ENCODE results near the gene POMGNT1. TPM values are rescaled to one million over a fixed set of nuclear protein-coding genes. Genes with fewer than 3 reads are reported as not detected.

POMGNT1 gene
- total RNA-seq, 4 donors from 2014 or later: 5.6 to 67.2 (median 31.8) TPM

DNA sequence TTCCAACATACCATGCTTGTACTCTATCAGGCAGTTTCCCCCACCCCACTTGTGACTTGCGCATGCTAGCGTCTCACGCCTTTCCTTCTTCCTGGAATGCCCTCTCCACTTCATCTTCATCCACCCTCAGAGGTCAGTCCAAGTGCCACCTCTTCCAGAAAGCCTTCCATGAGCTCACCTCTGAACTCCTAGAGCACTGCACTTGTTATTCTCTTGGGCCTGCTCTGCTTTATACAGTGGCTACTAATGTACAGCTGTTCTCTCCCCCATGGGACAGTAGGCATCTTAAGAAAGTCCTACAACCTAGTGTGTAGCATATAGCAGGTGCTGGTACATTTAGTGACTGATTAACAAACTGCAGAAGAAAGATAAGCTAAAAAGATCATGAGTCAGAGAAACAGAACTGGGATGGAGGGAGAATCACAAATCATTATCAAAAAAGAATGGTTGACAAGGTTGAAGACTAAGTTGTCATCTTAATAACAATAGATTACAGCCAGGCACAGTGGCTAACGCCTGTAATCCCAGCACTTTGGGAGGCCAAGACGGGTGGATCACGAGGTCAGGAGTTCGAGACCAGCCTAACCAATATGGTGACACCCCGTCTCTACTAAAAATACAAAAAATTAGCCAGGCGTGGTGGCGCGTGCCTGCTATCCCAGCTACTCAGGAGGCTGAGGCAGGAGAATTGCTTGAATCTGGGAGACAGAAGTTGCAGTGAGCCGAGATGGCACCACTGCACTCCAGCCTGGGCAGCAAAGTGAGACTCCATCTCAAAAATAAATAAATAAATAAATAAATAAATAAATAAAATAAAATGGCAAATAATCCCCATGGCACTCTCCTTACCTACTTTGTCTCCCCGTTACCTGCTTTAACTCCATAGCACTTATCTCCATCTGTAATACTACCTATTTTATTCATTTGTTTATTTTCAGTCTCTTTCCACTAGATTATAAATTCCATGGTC is 39.6 kb downstream of the POMGNT1 start:
- no peak for TF ChIP-seq POLR2A (IDR thresholded peaks at IDR 0.05)
- TF ChIP-seq, protein P1, sequence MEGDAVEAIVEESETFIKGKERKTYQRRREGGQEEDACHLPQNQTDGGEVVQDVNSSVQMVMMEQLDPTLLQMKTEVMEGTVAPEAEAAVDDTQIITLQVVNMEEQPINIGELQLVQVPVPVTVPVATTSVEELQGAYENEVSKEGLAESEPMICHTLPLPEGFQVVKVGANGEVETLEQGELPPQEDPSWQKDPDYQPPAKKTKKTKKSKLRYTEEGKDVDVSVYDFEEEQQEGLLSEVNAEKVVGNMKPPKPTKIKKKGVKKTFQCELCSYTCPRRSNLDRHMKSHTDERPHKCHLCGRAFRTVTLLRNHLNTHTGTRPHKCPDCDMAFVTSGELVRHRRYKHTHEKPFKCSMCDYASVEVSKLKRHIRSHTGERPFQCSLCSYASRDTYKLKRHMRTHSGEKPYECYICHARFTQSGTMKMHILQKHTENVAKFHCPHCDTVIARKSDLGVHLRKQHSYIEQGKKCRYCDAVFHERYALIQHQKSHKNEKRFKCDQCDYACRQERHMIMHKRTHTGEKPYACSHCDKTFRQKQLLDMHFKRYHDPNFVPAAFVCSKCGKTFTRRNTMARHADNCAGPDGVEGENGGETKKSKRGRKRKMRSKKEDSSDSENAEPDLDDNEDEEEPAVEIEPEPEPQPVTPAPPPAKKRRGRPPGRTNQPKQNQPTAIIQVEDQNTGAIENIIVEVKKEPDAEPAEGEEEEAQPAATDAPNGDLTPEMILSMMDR (IDR thresholded peaks at IDR 0.05): no peak
- Histone ChIP-seq H3K27me3 (no peaks in the 10 kb centered on the region), H3K36me3 (no peaks in the 10 kb centered on the region), H3K4me3 (no peak overlapping the region), H3K27ac (no peak overlapping the region), H3K9me3 (no peaks in the 10 kb centered on the region), H3K4me1 (no peaks in the 10 kb centered on the region)
- intact Hi-C loops (cut with DNase I; ENCODE audit: low total_unique reads): no loop called here
- DNase-seq: no peak

DNA sequence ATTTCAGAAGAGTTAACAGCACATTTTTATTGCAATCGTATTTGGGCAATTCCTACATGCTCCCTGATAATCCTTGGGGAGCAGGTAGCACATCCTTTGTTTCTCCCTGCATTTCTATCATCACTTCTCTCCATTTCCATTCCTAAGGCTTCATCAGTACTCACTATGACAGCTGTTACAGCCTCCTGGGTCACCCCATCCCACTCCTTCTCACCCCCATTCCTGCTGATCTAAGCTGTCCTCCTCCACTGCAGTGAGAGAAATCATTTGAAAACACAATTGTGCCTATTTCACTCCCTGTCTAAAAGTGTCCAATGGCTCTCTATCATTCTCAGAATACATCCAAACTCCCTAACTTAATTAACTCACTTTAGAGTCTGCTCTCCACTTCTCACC is 40.3 kb downstream of the POMGNT1 start:
- TF ChIP-seq, protein P1 (IDR thresholded peaks at IDR 0.05): no peak
- no peak for TF ChIP-seq POLR2A (IDR thresholded peaks at IDR 0.05)
- Histone ChIP-seq H3K9me3 (no peaks in the 10 kb centered on the region), H3K27me3 (no peaks in the 10 kb centered on the region), H3K4me3 (no peak overlapping the region), H3K36me3 (no peaks in the 10 kb centered on the region), H3K4me1 (no peaks in the 10 kb centered on the region), H3K27ac (no peak overlapping the region)
- no peak for DNase-seq
- intact Hi-C loops (cut with DNase I; ENCODE audit: low total_unique reads): no loop called here

DNA sequence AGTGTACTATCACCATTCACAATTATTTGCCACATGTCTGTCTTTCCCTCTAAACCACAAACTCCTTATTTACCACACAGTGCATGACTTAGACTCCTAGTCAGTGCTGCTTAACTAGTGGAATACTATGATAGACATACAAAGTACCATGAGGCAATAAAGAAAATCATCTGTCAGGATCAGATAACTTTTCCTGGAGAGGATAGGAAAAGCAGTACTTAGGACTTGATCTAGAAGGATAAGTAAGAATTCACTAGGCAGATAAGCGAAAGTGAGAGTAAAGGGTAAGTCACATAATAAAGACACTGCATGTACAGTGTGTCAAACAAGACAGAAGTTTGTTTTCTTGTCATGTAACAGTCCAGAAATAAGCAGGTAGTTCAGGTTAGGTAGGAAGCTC is 44.5 kb downstream of the POMGNT1 start:
- no peak for DNase-seq
- no peak for TF ChIP-seq POLR2A (IDR thresholded peaks at IDR 0.05)
- TF ChIP-seq, protein P1 (IDR thresholded peaks at IDR 0.05): no peak
- H3K36me3 ChIP-seq: no peaks in the 10 kb centered on the region
- H3K4me1 ChIP-seq: no peaks in the 10 kb centered on the region
- H3K4me3 ChIP-seq: no peak overlapping the region
- no peaks in the 10 kb centered on the region for H3K9me3 ChIP-seq
- H3K27me3 ChIP-seq: no peaks in the 10 kb centered on the region
- H3K27ac ChIP-seq: no peak overlapping the region
- intact Hi-C loops (cut with DNase I; ENCODE audit: low total_unique reads): no loop called here

DNA sequence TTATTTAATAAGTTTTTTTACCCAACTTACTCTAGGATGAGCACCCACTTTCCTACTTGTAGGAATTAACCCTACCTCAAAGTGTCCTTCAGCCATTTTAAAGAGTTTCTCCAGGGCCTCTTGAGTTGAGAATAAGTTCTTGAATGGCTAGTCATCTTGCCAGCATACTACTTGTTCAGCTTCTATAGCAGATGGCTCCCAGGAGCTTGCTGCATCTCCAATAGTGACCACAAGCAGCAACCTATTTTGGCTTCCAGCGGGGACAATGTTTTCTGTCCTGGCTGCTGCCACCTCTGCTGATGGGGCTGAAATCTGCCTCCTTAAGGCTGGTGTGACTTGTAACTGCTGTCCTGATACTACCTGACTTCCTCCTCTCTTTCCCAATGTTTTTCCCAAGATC is 45.0 kb downstream of the POMGNT1 start:
- no peaks in the 10 kb centered on the region for H3K9me3 ChIP-seq
- no peak for DNase-seq
- TF ChIP-seq, protein P1 (IDR thresholded peaks at IDR 0.05): no peak
- TF ChIP-seq POLR2A (IDR thresholded peaks at IDR 0.05): no peak
- H3K4me1 ChIP-seq: no peaks in the 10 kb centered on the region
- H3K27me3 ChIP-seq: no peaks in the 10 kb centered on the region
- intact Hi-C loops (cut with DNase I; ENCODE audit: low total_unique reads): no loop called here
- H3K27ac ChIP-seq: no peak overlapping the region
- no peak overlapping the region for H3K4me3 ChIP-seq
- no peaks in the 10 kb centered on the region for H3K36me3 ChIP-seq

DNA sequence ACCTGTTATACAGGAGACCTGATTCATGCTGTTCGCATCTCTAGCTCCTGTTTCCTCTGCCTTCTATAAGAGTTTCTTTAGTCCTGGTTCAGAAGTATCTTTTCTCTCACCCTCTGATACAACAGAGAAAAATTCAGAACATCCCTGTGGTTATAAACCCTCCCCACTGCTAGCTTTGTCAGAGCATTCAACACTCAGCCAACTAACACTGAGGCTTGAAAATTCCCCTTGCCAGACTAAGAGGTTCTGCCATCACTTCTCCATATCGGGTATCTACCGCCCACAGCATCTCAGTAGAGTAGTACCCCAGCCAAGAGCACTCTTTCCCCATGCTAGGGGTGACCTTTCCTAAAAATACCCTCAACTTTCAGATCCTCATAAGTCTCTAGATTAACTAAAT is 46.2 kb downstream of the POMGNT1 start:
- Histone ChIP-seq H3K9me3 (no peaks in the 10 kb centered on the region), H3K36me3 (no peaks in the 10 kb centered on the region), H3K4me1 (no peaks in the 10 kb centered on the region), H3K27me3 (no peaks in the 10 kb centered on the region), H3K27ac (no peak overlapping the region), H3K4me3 (no peak overlapping the region)
- no peak for DNase-seq
- TF ChIP-seq, protein P1 (IDR thresholded peaks at IDR 0.05): no peak
- TF ChIP-seq POLR2A (IDR thresholded peaks at IDR 0.05): no peak
- intact Hi-C loops (cut with DNase I; ENCODE audit: low total_unique reads): no loop called here
